WTC11 (cell line): Measurements from ENCODE around the gene SOCS1. TPM values are rescaled to one million over a fixed set of nuclear protein-coding genes. Genes with fewer than 3 reads are reported as not detected.

Experiments
- ATAC-seq: fragments of 200-7000 bp; cut with Tn5 transposase; 2 replicates; pipeline ENCODE4 v1.10.0; 2021; ENCODE audit warnings: mild to moderate bottlenecking, moderate library complexity
- CTCF ChIA-PET: fragments of 300-600 bp; sonication (Branson Sonifier 250); formaldehyde crosslinking; loops from one replicate; lab custom pipeline; 2021; ENCODE audit warnings: antibody characterized with exemption; lab: Charles Lee
- POLR2A ChIA-PET: fragments of 350-600 bp; sonication (Branson Sonifier 250); formaldehyde crosslinking; loops from one replicate; lab custom pipeline; 2021; ENCODE audit warnings: antibody characterized with exemption; lab: Charles Lee
- DNase-seq: peaks from one replicate; pipeline ENCODE4 v3.0.0; 2021; ENCODE audit warnings: low spot score
- H3K27ac Mint-ChIP-seq: 2 replicates; pipeline ENCODE4 v1.8.0; 2021; ENCODE audit warnings: mixed read lengths
- H3K27me3 Mint-ChIP-seq: 2 replicates; pipeline ENCODE4 v1.8.0; 2021; ENCODE audit warnings: low read depth, mild to moderate bottlenecking, moderate library complexity, mixed read lengths
- H3K36me3 Mint-ChIP-seq: 2 replicates; pipeline ENCODE4 v1.8.0; 2021; ENCODE audit warnings: mixed read lengths
- H3K4me1 Mint-ChIP-seq: 2 replicates; pipeline ENCODE4 v1.8.0; 2022; ENCODE audit warnings: mixed read lengths
- H3K4me3 Mint-ChIP-seq: 2 replicates; pipeline ENCODE4 v1.8.0; 2021; ENCODE audit warnings: mild to moderate bottlenecking, moderate library complexity, mixed read lengths
- H3K9me3 Mint-ChIP-seq: 2 replicates; pipeline ENCODE4 v1.8.0; 2021; ENCODE audit warnings: mixed read lengths
- CBFB ChIP-seq: sonication (generic); formaldehyde crosslinking; IDR thresholded peaks from 2 replicates; pipeline ENCODE4 v1.8.1; 2022; ENCODE audit warnings: mild to moderate bottlenecking, low read depth, missing genetic modification reagents
- HMGA2 ChIP-seq: fragments of 250-450 bp; sonication (Bioruptor Pico); IDR thresholded peaks from 2 replicates; pipeline ENCODE4 v1.4.0; 2021; ENCODE audit warnings: mild to moderate bottlenecking, moderate library complexity
- KAT7 ChIP-seq: sonication (generic); formaldehyde crosslinking; IDR thresholded peaks from 2 replicates; pipeline ENCODE4 v1.8.1; 2023; ENCODE audit warnings: missing genetic modification reagents, mild to moderate bottlenecking, borderline replicate concordance
- NR1H2 ChIP-seq: sonication (generic); formaldehyde crosslinking; IDR thresholded peaks from 2 replicates; pipeline ENCODE4 v1.9.0; 2021; ENCODE audit warnings: mild to moderate bottlenecking, moderate library complexity, missing genetic modification reagents
- NR2C2 ChIP-seq: sonication (generic); formaldehyde crosslinking; IDR thresholded peaks from 2 replicates; pipeline ENCODE4 v1.8.0; 2022; ENCODE audit warnings: mild to moderate bottlenecking, missing genetic modification reagents
- RELA ChIP-seq: sonication (generic); formaldehyde crosslinking; IDR thresholded peaks from 2 replicates; pipeline ENCODE4 v1.8.1; 2022; ENCODE audit warnings: missing genetic modification reagents, mild to moderate bottlenecking, borderline replicate concordance
- SP1 ChIP-seq: sonication (generic); formaldehyde crosslinking; conservative IDR thresholded peaks from 2 replicates; pipeline ENCODE4 v1.8.1; 2022; ENCODE audit warnings: missing genetic modification reagents
- TEAD1 ChIP-seq: sonication (generic); formaldehyde crosslinking; IDR thresholded peaks from 2 replicates; pipeline ENCODE4 v1.8.0; 2022; ENCODE audit warnings: mild to moderate bottlenecking, missing genetic modification reagents
- ZNF396 ChIP-seq: fragments of 250-450 bp; sonication (Bioruptor Pico); IDR thresholded peaks from 2 replicates; pipeline ENCODE4 v1.8.0; 2021; ENCODE audit warnings: mild to moderate bottlenecking, moderate library complexity, borderline replicate concordance
- ZNF416 ChIP-seq: fragments of 250-450 bp; sonication (Bioruptor Pico); IDR thresholded peaks from 2 replicates; pipeline ENCODE4 v1.9.0; 2021; ENCODE audit warnings: mild to moderate bottlenecking, inconsistent platforms
- total RNA-seq: library from RNA; stranded (reverse); gene quantifications from 3 replicates; pipeline ENCODE4 v1.2.3, GENCODE V29; 2021
- TF ChIP-seq, protein P1 (sequence below): sonication (generic); formaldehyde crosslinking; IDR thresholded peaks from 2 replicates; pipeline ENCODE4 v1.8.0; 2023; ENCODE audit warnings: missing genetic modification reagents
- TF ChIP-seq, protein P2 (sequence below): sonication (generic); formaldehyde crosslinking; IDR thresholded peaks from 2 replicates; pipeline ENCODE4 v1.8.1; 2022; ENCODE audit warnings: low read depth, missing genetic modification reagents, borderline replicate concordance
- TF ChIP-seq, protein P3 (sequence below): fragments of 250-450 bp; sonication (Bioruptor Pico); IDR thresholded peaks from 2 replicates; pipeline ENCODE4 v1.9.0; 2021; ENCODE audit warnings: mild to moderate bottlenecking
- TF ChIP-seq, protein P4 (sequence below): fragments of 250-450 bp; sonication (Bioruptor Pico); IDR thresholded peaks from 2 replicates; pipeline ENCODE4 v1.9.0; 2021; ENCODE audit warnings: mild to moderate bottlenecking, borderline replicate concordance
- TF ChIP-seq, protein P5 (sequence below): fragments of 250-450 bp; sonication (Bioruptor Pico); IDR thresholded peaks from 2 replicates; pipeline ENCODE4 v1.8.0; 2021; ENCODE audit warnings: mild to moderate bottlenecking
- TF ChIP-seq, protein P6 (sequence below): fragments of 250-450 bp; sonication (Bioruptor Pico); IDR thresholded peaks from 2 replicates; pipeline ENCODE4 v1.9.0; 2021; ENCODE audit warnings: moderate library complexity, mild to moderate bottlenecking, inconsistent platforms, borderline replicate concordance
- TF ChIP-seq, protein P7 (sequence below): sonication (generic); formaldehyde crosslinking; IDR thresholded peaks from 2 replicates; pipeline ENCODE4 v1.8.0; 2022; ENCODE audit warnings: mild to moderate bottlenecking, missing genetic modification reagents
- TF ChIP-seq, protein P8 (sequence below): sonication (generic); formaldehyde crosslinking; IDR thresholded peaks from 2 replicates; pipeline ENCODE4 v1.8.0; 2022; ENCODE audit warnings: mild to moderate bottlenecking, missing genetic modification reagents
- TF ChIP-seq, protein P9 (sequence below): fragments of 250-450 bp; sonication (Bioruptor Pico); IDR thresholded peaks from 2 replicates; pipeline ENCODE4 v1.9.0; 2021; ENCODE audit warnings: mild to moderate bottlenecking
- TF ChIP-seq, protein P10 (sequence below): sonication (generic); formaldehyde crosslinking; IDR thresholded peaks from 2 replicates; pipeline ENCODE4 v1.8.0; 2022; ENCODE audit warnings: mild to moderate bottlenecking, missing genetic modification reagents

SOCS1 gene
- total RNA-seq, 1 experiment from 2014 or later: 62.3 TPM

DNA sequence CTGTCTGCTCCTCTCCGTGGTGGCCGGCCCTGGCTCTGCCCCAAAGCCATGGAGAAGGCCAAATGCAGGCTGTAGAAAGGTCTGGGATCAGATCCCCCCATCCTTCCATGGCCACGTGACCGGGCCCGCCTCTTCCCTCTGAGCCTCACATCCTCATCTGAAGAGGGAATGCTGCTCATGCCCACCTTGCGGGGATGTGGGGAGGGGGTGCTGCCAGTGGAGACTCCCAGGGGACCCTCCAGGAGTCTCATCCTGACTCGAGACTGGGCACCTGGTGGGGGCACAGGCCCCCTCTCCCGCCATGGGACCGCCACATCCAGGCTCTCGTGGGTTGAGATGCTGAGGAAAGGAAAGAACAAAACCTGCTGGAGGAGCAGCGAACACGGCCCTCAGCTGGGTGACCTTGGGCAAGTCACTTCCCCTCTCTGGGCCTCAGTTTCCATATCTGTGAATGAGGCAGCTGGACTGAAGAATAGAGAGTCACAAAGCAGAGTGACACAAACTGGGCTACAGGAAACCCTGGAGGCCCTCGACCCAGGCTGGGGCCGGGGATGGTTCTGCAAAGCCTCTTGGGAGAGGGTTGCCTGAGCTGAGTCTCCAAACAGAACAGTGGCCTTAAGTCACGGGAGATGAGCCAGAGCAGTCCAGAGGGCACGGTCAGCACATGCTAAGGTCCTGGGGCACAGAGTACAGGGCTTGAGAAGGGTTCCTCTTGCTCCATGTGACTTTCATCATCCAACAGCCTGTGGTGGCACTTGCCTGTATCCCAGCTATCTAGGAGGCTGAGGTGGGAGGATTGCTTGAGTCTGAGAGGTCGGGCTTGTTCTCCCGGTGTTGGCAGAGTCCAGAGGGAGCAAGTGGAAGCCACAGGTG is 30.1 kb downstream of the SOCS1 start:
- H3K4me1 Mint-ChIP-seq: peaks cover 9% of the 10 kb centered on the region
- no peaks in the 10 kb centered on the region for H3K36me3 Mint-ChIP-seq
- TF ChIP-seq, protein P1, sequence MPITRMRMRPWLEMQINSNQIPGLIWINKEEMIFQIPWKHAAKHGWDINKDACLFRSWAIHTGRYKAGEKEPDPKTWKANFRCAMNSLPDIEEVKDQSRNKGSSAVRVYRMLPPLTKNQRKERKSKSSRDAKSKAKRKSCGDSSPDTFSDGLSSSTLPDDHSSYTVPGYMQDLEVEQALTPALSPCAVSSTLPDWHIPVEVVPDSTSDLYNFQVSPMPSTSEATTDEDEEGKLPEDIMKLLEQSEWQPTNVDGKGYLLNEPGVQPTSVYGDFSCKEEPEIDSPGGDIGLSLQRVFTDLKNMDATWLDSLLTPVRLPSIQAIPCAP (CRISPR knock-in tag): no peak
- TF ChIP-seq NR1H2 (CRISPR knock-in tag) (no peak), TEAD1 (CRISPR knock-in tag) (no peak), KAT7 (CRISPR knock-in tag) (no peak), RELA (CRISPR knock-in tag) (no peak), HMGA2 (CRISPR knock-in tag) (no peak), ZNF416 (no peak), NR2C2 (CRISPR knock-in tag) (no peak), ZNF396 (CRISPR knock-in tag) (no peak), SP1 (CRISPR knock-in tag) (no peak), CBFB (no peak)
- TF ChIP-seq, protein P2, sequence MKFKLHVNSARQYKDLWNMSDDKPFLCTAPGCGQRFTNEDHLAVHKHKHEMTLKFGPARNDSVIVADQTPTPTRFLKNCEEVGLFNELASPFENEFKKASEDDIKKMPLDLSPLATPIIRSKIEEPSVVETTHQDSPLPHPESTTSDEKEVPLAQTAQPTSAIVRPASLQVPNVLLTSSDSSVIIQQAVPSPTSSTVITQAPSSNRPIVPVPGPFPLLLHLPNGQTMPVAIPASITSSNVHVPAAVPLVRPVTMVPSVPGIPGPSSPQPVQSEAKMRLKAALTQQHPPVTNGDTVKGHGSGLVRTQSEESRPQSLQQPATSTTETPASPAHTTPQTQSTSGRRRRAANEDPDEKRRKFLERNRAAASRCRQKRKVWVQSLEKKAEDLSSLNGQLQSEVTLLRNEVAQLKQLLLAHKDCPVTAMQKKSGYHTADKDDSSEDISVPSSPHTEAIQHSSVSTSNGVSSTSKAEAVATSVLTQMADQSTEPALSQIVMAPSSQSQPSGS: no peak
- TF ChIP-seq, protein P3, sequence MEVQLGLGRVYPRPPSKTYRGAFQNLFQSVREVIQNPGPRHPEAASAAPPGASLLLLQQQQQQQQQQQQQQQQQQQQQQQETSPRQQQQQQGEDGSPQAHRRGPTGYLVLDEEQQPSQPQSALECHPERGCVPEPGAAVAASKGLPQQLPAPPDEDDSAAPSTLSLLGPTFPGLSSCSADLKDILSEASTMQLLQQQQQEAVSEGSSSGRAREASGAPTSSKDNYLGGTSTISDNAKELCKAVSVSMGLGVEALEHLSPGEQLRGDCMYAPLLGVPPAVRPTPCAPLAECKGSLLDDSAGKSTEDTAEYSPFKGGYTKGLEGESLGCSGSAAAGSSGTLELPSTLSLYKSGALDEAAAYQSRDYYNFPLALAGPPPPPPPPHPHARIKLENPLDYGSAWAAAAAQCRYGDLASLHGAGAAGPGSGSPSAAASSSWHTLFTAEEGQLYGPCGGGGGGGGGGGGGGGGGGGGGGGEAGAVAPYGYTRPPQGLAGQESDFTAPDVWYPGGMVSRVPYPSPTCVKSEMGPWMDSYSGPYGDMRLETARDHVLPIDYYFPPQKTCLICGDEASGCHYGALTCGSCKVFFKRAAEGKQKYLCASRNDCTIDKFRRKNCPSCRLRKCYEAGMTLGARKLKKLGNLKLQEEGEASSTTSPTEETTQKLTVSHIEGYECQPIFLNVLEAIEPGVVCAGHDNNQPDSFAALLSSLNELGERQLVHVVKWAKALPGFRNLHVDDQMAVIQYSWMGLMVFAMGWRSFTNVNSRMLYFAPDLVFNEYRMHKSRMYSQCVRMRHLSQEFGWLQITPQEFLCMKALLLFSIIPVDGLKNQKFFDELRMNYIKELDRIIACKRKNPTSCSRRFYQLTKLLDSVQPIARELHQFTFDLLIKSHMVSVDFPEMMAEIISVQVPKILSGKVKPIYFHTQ (CRISPR knock-in tag): no peak
- TF ChIP-seq, protein P4, sequence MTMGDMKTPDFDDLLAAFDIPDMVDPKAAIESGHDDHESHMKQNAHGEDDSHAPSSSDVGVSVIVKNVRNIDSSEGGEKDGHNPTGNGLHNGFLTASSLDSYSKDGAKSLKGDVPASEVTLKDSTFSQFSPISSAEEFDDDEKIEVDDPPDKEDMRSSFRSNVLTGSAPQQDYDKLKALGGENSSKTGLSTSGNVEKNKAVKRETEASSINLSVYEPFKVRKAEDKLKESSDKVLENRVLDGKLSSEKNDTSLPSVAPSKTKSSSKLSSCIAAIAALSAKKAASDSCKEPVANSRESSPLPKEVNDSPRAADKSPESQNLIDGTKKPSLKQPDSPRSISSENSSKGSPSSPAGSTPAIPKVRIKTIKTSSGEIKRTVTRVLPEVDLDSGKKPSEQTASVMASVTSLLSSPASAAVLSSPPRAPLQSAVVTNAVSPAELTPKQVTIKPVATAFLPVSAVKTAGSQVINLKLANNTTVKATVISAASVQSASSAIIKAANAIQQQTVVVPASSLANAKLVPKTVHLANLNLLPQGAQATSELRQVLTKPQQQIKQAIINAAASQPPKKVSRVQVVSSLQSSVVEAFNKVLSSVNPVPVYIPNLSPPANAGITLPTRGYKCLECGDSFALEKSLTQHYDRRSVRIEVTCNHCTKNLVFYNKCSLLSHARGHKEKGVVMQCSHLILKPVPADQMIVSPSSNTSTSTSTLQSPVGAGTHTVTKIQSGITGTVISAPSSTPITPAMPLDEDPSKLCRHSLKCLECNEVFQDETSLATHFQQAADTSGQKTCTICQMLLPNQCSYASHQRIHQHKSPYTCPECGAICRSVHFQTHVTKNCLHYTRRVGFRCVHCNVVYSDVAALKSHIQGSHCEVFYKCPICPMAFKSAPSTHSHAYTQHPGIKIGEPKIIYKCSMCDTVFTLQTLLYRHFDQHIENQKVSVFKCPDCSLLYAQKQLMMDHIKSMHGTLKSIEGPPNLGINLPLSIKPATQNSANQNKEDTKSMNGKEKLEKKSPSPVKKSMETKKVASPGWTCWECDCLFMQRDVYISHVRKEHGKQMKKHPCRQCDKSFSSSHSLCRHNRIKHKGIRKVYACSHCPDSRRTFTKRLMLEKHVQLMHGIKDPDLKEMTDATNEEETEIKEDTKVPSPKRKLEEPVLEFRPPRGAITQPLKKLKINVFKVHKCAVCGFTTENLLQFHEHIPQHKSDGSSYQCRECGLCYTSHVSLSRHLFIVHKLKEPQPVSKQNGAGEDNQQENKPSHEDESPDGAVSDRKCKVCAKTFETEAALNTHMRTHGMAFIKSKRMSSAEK (CRISPR knock-in tag): no peak
- TF ChIP-seq, protein P5, sequence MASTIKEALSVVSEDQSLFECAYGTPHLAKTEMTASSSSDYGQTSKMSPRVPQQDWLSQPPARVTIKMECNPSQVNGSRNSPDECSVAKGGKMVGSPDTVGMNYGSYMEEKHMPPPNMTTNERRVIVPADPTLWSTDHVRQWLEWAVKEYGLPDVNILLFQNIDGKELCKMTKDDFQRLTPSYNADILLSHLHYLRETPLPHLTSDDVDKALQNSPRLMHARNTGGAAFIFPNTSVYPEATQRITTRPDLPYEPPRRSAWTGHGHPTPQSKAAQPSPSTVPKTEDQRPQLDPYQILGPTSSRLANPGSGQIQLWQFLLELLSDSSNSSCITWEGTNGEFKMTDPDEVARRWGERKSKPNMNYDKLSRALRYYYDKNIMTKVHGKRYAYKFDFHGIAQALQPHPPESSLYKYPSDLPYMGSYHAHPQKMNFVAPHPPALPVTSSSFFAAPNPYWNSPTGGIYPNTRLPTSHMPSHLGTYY (CRISPR knock-in tag): no peak
- TF ChIP-seq, protein P6, sequence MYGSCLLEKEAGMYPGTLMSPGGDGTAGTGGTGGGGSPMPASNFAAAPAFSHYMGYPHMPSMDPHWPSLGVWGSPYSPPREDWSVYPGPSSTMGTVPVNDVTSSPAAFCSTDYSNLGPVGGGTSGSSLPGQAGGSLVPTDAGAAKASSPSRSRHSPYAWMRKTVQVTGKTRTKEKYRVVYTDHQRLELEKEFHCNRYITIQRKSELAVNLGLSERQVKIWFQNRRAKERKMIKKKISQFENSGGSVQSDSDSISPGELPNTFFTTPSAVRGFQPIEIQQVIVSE (CRISPR knock-in tag): no peak
- TF ChIP-seq, protein P7, sequence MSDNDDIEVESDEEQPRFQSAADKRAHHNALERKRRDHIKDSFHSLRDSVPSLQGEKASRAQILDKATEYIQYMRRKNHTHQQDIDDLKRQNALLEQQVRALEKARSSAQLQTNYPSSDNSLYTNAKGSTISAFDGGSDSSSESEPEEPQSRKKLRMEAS (CRISPR knock-in tag): no peak
- TF ChIP-seq, protein P8, sequence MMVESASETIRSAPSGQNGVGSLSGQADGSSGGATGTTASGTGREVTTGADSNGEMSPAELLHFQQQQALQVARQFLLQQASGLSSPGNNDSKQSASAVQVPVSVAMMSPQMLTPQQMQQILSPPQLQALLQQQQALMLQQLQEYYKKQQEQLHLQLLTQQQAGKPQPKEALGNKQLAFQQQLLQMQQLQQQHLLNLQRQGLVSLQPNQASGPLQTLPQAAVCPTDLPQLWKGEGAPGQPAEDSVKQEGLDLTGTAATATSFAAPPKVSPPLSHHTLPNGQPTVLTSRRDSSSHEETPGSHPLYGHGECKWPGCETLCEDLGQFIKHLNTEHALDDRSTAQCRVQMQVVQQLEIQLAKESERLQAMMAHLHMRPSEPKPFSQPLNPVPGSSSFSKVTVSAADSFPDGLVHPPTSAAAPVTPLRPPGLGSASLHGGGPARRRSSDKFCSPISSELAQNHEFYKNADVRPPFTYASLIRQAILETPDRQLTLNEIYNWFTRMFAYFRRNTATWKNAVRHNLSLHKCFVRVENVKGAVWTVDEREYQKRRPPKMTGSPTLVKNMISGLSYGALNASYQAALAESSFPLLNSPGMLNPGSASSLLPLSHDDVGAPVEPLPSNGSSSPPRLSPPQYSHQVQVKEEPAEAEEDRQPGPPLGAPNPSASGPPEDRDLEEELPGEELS (CRISPR knock-in tag): no peak
- TF ChIP-seq, protein P9, sequence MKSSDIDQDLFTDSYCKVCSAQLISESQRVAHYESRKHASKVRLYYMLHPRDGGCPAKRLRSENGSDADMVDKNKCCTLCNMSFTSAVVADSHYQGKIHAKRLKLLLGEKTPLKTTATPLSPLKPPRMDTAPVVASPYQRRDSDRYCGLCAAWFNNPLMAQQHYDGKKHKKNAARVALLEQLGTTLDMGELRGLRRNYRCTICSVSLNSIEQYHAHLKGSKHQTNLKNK (CRISPR knock-in tag): no peak
- TF ChIP-seq, protein P10, sequence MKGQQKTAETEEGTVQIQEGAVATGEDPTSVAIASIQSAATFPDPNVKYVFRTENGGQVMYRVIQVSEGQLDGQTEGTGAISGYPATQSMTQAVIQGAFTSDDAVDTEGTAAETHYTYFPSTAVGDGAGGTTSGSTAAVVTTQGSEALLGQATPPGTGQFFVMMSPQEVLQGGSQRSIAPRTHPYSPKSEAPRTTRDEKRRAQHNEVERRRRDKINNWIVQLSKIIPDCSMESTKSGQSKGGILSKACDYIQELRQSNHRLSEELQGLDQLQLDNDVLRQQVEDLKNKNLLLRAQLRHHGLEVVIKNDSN (CRISPR knock-in tag): no peak
- no peaks in the 10 kb centered on the region; the same call in 1 of the 2 replicates for H3K27me3 Mint-ChIP-seq
- DNase-seq: no peak
- H3K27ac Mint-ChIP-seq: no peak overlapping the region
- ATAC-seq: no peak
- no peak overlapping the region for H3K4me3 Mint-ChIP-seq
- H3K9me3 Mint-ChIP-seq: no peaks in the 10 kb centered on the region
- ChIA-PET POLR2A (no interaction called here), CTCF (interaction anchor here (1.8 kb wide), 1 partner anchor 146 kb away, joined by 8 read pairs; no protein-coding TSS in a partner anchor)
